Left lobe of liver (tissue), 2 donors: ENCODE results near the gene TBC1D8. TPM values are rescaled to one million over a fixed set of nuclear protein-coding genes. Genes with fewer than 3 reads are reported as not detected.
A peak's percentile ranks its signal among the peaks of the same experiment; 100 is the strongest.

Source experiments
- ATAC-seq: fragments of 200-7000 bp; cut with Tn5 transposase; one replicate; pipeline ENCODE4 v1.9.1; 2020; ENCODE audit warnings: mild to moderate bottlenecking, moderate library complexity
- DNase-seq: peaks from one replicate; pipeline ENCODE4 v3.0.0-alpha.2; 2020; ENCODE audit warnings: low spot score
- total RNA-seq: library from RNA; stranded (reverse); gene quantifications from one replicate; pipeline ENCODE4 v1.2.1, GENCODE V29; 2021
- donor health status: DM: no; HTN: no; CAD: no; lungs with moderate emphysema.
- donor health status: DM: no; HTN: yes; CAD: no.

TBC1D8 gene
- total RNA-seq, 1 donor from 2014 or later = 23.7 TPM

DNA sequence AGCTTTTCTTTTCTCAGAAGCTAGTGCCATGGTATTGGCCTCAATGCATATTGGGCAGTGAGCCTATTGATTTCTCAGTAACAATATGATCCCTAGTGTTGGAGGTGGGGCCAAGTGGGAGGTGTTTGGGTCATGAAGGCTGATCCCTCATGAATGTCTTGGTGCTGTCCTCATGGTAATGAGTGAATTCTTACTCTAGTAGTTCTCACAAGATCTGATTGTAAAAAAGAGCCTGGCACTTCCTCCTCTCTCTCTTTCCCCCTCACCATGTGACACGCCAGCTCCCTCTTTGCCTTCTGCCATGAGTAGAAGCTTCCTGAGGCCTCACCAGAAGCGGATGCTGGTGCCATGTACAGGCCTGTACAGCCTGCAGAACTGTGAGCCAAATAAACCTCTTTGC lies 12.8 kb upstream of the TBC1D8 start:
- ATAC-seq (no peak), DNase-seq (no peak)

DNA sequence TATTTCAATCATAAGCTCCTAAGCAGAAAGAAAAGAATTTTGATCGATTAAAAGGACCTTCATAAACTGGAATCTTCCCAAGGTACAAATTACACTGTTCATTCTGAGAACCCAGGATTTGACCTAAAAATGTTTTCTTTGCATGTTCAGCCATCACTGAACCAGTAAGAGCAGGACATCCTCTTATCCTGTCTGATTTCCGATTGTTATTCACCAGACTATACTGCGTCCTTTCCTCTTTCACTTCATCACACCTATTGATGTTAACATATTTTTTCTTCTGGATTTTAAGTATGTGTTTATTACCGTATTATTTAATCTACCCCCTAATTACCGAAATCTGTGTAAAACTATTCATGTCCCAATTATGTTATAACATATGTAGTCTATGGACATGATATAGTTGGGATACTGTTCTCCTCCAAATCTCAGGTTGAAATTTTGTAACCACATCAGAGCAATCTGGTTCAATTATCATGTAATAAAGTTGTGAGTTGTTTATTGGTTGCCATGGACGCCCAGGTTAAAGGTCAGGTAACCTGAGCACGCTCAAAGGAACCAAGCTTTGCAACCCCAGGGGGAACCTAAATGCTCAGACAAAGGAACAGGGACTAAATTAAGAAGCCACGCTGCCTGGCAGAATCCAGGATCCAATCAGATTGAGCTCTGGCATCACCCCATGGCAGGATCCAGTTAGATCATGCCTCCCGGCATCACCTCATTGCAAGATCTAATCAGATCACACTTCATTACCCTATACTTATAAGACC lies 11.6 kb upstream of the TBC1D8 start:
- ATAC-seq = peak; percentile 46

DNA sequence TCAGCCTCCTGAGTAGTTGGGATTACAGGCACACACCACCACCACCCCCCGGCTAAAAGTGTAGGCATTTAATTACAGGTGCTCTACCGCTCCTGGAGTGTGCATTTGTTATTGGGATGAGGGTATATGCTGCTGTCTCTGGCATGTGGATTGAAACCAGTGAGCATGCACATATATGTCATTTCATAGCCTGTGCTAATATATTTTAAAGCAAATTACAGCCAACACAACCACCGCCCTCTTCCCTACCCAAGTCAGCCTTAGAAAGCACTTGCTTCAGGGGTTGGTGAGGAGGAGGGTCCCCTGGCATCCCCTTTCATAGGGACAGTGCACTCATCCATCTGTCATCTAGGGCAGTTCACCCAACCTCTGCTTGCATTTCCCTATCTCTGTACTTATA lies 10.5 kb upstream of the TBC1D8 start:
- DNase-seq (no peak), ATAC-seq (no peak)

More for the DNA sequence above, 11.6 kb upstream of the TBC1D8 start:
- no peak for DNase-seq

DNA sequence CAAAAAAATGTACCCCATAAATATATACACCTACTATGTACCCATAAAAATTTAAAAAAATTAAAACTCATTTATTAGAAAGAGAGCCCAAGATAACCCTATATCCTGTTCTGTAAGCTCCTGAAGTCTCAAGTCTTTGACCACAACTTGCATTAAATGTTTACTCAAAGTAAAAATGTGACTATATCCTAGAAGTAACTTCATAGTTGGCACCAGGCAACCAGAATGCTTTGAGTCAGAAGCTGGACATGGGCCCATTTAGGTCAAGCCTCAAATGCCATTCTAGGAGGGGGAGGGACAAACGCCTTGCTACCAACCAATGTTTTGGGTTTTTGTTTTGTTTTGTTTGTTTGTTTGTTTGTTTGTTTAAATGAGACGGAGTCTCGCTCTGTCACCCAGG lies 9.3 kb upstream of the TBC1D8 start:
- ATAC-seq (no peak), DNase-seq (no peak)

DNA sequence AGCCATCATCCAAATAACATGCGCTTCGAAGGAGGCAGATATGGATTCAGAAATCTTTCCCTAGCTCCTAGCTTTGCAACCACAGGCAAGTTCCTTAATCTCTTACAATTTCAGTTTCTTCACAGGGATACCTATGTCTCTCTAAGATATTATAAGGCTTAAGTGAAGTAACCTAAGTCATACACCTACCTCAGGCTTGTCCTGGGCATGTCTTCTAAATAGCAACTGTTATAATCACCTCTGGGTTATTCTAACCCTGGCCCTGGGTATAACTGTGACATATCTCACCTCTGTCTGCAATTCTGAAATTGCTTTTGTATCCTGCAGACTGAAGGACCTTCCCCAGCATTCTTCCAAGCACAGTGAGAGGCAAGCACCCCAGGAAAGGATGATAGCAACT lies 8.3 kb upstream of the TBC1D8 start:
- ATAC-seq = no peak

DNA sequence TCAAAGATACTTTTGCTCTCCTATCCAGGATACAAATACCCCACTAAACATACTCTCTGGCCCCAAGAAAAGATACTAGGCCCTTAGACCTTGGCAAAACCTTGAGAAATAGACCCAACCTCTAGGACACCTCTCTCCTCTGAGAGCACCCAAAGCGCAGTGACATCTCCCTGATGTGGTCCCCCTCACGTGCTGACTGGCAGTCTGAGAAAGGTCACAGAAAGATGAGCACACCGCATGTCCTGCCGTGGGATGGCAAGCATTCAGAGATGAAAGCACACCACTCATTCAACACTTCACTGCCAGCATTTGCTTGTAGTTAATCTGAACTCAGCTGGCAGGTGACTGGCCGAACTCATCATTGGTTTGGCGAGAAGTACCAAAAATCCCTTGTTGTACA lies 6.1 kb upstream of the TBC1D8 start:
- ATAC-seq (no peak), DNase-seq (no peak)

More for the DNA sequence above, 8.3 kb upstream of the TBC1D8 start:
- DNase-seq = no peak

DNA sequence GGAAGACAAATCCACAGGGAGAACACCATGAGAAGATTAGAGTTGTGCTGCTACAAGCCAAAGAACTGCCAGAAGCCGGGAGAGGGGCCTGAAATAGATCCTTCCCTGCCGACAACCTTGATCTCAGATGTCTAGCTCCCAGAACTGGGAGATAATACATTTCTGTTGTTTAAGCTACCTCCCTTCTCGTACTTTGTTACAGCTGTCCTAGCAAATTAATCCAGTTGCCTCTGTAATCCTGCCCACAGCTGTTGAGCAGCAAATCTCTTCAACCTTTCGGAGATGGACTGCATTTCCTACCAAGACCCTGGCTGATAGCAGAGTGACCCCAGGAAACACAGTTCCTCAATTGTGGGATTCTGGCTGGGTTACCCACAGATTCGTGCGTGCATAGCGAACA lies 2.6 kb upstream of the TBC1D8 start:
- DNase-seq (no peak), ATAC-seq (no peak)

DNA sequence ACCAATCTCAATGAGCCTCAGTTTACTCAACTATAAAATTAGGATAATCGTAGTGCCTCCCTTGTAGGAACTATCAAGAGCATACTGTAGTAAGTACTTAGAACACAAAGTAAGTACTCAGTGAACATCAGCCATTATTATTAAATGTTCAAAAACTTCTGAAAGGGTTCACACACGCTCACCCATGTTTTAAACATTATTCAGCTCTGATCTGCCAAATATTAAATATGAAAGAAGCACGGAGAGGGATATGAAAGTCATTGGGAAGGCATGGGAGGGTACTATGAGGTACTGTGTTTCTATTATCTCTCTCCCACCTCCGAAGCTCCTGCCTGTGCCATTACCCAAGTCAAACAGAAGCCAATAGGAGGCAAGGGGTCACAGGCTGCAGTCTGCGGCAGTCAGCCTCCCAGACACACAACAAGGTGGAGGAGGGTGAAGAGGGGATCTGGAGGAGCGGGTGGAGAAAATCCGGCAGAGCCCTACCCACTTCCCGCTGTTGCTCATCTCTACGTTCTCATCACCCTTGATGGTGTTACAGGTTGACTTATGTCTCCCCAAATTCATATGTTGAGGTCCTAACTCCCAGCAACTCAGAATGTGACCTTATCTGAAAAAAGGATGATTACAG lies 2.0 kb upstream of the TBC1D8 start:
- DNase-seq (no peak), ATAC-seq (no peak)

DNA sequence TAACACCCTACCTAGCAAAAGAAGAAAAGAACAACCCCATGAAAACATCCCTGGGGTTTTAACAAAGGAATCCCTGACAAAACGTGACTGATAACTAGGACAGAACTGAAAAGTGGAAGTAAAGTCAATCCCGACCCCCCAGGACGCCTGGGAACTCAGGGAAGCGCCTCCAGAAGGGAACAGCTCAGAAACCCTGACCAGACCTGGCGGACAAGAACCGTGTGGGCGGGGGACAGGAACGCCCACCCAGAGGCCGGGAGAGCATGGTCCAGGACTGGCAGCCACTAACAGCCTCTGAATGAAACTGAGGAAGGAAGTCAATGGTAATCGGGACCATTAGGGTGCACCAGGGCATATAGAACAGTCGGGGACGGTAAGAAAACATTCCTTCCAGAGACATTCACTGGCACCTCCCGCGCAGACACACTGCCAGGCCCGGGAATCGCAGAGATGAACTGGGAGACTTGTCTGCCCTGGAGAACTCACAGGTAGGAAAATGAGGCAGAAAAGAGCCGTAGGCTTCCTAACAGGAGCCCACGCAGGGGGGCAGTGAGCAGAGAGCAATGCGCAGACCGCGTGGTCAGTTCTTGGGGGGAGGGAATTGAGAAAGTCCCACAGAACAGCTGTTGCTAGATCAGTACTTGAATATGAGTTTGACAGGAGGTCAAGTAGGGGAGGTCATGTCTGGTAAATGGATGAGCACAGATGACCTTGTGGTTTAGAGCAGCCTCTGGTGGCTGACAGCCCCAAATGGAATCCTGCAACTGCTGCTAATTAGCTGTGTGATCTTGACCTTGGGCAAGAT lies 1.3 kb upstream of the TBC1D8 start:
- DNase-seq (peak; percentile 69), ATAC-seq (peak; percentile 71)

DNA sequence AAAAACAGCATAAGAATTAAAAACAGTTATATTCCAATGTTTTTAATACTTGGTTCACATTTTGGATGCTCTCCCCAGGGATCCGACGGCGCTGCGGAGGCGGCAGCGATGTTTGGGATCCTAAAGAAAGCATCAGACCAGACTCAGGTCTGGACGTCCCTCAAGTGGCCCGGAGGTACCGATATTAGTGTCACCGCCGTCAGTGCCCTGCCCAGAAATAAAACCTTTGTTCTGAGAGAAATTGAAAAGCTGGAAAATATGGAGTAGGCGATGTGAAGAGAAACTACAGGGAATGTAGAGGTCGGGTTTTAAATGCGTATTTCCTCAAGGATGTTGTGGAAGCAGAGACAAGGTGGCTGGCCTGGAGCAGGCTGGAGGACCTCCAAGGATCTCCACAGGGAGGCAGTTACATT lies 683 bp upstream of the TBC1D8 start:
- DNase-seq = no peak
- ATAC-seq = peak; percentile 18

DNA sequence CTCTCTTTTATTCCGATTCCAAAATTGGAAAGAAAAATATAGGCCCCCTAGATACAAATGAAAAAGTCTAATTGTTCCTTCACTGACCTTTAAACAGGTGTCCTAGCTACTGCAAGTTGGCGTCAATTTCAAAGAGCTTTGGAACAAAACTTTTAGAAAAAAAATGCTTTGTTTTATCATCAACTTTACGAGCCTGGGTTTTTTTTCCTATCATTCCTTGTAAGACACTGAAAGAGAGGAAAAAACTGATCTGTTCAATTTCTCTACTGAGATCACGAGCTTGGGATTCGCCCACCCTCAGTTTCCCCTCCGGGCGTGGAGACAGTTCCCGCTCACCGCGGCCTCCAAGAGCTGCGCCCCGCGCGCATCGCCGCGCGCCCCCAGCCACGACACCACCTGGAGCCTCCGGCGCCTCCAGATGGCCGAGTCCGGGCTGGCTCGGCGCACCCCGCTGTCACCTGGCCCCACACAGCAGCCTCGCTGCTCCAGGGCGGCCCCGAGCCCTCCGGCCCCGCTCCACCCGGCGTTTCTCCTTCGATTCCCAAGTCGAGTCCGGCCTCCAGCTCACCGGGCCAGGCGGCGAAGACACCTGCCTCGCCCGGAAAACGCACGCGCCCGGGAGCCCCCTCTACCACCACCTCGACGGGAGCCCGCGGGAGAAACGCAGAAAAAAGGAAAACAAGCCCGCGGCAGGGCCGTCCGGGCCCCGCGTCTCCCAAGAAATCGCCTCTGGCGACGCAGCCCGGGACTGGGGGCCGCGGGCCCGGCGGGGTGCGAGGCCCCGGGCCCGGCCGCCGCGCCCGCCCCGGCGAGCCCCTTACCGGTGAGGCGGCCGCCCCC lies 656 bp downstream of the TBC1D8 start:
- DNase-seq = peak; percentile 58
- ATAC-seq = peak; percentile 47

DNA sequence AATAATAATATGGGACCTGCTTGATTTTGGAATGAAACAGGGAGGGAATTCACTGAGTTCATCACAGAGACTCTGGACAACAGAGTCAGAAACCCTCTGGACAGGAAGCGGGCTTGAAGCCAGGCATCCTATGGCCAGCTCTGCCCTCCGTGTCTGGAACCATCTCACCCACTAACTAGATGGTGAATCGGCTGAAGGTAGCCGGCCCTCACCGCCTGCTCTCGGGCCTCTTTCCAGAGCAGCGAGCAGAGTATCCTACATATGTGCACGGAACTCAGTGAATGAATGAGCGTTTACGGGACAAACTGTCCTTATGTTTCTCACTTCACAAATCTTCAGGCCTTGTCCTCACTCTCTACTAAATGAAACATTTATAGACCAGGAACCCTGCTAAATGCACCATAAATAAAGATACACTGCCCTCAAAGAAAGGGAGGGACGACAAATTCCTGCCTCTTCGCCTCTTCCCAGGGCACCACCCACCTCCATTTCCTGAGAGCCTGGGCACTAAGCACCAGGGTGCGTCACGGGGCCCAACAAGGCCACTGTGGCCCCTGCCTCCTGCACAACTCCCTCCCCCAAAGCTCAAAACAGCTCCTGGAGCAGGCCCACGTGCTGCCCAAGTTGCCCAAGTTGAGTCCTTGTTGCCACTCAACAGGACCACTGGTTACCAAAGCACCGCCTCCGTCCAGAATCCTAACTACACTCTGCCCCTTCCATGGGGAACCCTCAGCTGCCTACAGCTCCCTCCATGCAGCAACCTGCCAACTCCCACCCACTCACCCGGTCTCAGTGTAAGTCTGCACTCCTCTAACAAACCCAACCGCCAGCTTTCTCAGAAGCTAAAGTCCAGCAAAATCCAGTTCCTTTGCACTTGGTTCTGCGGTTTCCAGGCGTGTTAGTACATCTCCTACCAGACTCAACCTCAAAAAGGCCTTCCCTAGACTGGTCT lies 1.7 kb downstream of the TBC1D8 start:
- ATAC-seq (peak; percentile 5), DNase-seq (peak; percentile 49)

DNA sequence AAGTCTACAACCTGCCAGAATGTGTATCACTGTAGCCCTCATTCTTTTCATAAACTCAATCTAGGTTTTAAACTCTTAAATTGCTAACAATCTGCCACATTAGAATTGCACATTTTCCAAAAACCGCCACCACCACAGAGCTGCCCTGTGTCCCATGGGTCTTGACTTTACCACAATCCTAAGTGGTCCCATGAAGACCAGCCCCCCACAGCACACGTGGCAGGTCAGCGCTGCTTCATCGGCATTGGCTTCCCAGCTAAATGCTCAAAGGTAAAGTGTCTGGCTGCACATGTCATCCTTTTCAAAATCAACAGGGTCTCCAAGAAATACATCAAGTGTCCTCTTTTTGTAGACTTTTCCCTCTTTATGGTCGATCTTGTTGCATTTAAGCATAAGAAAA lies 2.4 kb downstream of the TBC1D8 start:
- ATAC-seq = no peak
- no peak for DNase-seq

DNA sequence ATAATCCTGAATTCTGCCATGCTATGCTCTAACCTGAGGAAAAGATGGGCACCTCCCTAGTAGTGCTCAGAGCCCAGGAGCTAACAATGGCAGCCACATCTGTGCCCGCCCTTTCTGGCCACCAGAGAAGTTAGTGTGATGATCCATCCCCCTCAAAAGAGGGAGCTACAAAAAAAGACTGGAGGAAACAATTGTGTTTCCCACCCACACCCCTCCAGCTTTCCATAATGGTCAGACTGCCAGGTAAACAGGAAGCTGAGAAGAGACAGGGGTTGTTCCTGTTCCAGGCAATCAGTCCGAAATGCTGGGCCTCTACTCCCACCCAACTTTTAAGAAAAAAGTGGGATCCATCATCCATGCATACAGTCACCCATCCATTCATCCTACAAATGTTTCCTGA lies 3.2 kb downstream of the TBC1D8 start:
- no peak for ATAC-seq
- DNase-seq = no peak

DNA sequence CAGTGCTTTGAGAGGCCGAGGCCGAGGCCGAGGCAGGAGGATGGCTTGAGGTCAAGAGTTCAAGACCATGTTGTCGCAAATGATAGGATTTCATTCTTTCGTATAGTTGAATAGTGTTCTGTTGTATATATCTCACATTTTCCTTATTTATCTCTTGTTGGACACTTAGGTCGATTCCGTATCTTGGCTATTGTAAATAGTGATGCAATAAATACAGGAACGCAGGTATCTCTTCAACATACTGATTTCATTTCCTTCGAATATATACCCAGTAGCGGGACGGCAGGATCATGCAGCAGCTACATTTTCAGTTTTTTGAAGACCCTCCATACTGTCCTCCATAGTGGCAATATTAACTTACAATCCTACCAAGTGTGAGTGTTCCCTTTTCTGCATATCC lies 4.1 kb downstream of the TBC1D8 start:
- DNase-seq (no peak), ATAC-seq (no peak)

DNA sequence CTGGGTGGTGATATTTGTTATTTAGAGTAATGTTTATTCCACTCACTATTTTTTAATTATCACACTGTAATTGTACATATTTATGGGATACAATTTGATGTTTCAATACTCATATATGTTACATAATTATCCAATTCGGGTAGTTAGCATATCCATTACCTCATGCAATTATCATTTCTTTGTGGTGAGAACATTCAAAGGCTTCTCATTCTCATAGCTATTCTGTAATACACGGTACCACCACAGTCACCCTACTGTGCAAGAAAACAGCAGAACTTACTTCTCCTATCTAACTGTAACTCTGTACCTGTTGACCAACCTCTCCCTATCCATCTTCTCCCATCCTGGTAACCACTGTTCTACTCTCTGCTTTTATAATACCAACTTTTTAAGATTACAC lies 4.6 kb downstream of the TBC1D8 start:
- no peak for DNase-seq
- ATAC-seq = no peak

DNA sequence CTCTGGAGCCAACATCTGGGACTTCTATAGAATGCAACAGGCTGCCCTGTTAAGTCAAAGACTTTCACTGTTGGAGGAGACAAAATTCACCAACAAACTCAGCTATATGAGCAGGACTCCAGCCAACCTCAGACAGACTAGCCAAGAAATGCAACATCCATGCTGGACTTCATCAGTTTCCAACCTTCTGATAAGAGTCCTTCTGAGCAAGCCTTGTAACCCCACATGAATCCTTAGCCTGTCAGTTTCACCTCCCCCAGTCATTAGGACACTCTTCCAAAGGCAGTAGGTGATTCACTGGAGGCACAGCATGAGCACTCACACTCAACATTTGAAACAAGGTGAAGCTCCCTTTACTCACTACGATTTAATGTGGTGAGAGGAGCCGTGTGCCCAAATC lies 5.8 kb downstream of the TBC1D8 start:
- DNase-seq = no peak
- no peak for ATAC-seq

DNA sequence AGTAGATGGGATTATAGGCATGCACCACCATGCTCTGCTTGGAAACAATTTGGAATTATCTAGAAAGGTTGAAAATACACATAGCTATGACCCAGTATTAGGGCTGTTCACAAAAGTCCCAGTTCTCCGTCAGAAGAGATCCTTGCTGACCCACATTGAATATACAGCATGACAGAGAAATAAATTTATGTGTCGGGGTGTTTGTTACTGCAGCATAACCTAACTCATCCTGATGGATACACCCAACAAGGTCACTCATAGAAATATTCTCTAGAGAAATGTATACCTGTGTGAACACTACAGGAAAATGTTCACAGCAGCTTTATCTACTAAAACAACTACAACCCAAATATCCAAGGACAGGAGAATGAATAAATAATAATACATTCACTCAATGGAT lies 9.0 kb downstream of the TBC1D8 start:
- no peak for DNase-seq
- ATAC-seq = no peak

DNA sequence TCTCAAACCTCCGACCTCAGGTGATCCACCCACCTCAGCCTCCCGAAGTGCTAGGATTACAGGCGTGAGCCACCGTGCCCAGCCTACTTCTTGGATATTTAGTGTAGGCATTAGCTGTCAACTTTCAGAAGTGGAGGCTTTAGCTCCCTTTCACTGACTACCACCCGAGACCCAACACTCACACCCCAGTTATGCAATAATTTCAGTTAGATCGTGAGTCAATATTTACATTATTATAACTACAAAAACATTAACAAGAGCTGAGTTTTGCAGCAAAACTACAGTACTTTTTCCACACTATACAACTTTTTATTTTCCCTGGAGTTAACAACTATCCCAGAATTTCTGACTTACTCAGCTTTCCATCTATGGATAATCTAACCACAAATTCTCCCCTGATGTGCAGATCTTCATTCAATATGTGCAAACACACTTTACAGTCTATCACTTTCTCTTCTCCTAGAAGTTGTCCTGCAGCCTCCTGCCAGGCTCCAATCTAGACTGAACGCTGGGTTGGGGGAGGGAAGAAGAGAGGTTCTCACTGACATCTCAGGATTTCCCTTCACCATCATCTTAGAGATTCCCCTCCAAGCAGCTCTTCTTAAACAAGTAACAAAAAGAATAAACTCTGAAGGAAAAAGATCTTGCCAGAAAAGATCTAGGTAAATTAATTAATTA lies 10.1 kb downstream of the TBC1D8 start:
- DNase-seq = no peak
- ATAC-seq = no peak
